Measurements from ENCODE around the gene TGFB2.

Gene TGFB2

DNA sequence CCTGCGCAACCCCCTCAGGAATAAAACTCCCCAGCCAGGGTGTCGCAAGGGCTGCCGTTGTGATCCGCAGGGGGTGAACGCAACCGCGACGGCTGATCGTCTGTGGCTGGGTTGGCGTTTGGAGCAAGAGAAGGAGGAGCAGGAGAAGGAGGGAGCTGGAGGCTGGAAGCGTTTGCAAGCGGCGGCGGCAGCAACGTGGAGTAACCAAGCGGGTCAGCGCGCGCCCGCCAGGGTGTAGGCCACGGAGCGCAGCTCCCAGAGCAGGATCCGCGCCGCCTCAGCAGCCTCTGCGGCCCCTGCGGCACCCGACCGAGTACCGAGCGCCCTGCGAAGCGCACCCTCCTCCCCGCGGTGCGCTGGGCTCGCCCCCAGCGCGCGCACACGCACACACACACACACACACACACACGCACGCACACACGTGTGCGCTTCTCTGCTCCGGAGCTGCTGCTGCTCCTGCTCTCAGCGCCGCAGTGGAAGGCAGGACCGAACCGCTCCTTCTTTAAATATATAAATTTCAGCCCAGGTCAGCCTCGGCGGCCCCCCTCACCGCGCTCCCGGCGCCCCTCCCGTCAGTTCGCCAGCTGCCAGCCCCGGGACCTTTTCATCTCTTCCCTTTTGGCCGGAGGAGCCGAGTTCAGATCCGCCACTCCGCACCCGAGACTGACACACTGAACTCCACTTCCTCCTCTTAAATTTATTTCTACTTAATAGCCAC lies 696 bp downstream of the TGFB2 start:
- intact Hi-C loops (cut with DNase I; ENCODE audit: low total_unique reads) = loop anchor here (5.0 to 10.0 kb wide), 3 partner anchors 116 to 639 kb away; no protein-coding TSS in a partner anchor
- Histone ChIP-seq H3K36me3 (no peaks in the 10 kb centered on the region), H3K27ac (peak overlapping the region; percentile 94), H3K9me3 (no peaks in the 10 kb centered on the region), H3K4me3 (peak overlapping the region; percentile 70 to 75), H3K27me3 (no peaks in the 10 kb centered on the region), H3K4me1 (peaks cover 0 to 35% (median 15%) of the 10 kb centered on the region in 4 donors)
- peak; percentile 72 to 85 for DNase-seq
- TF ChIP-seq CTCF (IDR thresholded peaks at IDR 0.05) = peak in 1 of 2 experiments; percentile 16

GRCh38 chr1:218346391-218347204 lies 1.5 kb downstream of the TGFB2 start:
- Histone ChIP-seq H3K27ac (peak overlapping the region; percentile 94), H3K9me3 (no peaks in the 10 kb centered on the region), H3K4me3 (peak overlapping the region; percentile 70 to 75), H3K4me1 (peaks cover 0 to 41% (median 19%) of the 10 kb centered on the region in 4 donors), H3K36me3 (no peaks in the 10 kb centered on the region), H3K27me3 (no peaks in the 10 kb centered on the region)
- TF ChIP-seq CTCF (IDR thresholded peaks at IDR 0.05) = peak in 1 of 2 experiments; percentile 5
- intact Hi-C loops (cut with DNase I; ENCODE audit: low total_unique reads) = loop anchor here (5.0 to 10.0 kb wide), 3 partner anchors 116 to 638 kb away; no protein-coding TSS in a partner anchor
- DNase-seq = peak in 1 of 2 donors; percentile 68

- peak in 1 of 2 donors; percentile 32 for DNase-seq
- intact Hi-C loops (cut with DNase I; ENCODE audit: low total_unique reads) = loop anchor here (5.0 to 10.0 kb wide), 3 partner anchors 115 to 637 kb away; no protein-coding TSS in a partner anchor
- Histone ChIP-seq H3K4me1 (peaks cover 0 to 48% (median 25%) of the 10 kb centered on the region in 4 donors), H3K27ac (peak overlapping the region; percentile 94), H3K4me3 (peak overlapping the region; percentile 70 to 75), H3K27me3 (no peaks in the 10 kb centered on the region), H3K9me3 (no peaks in the 10 kb centered on the region), H3K36me3 (no peaks in the 10 kb centered on the region)
- peak in 1 of 2 experiments; percentile 11 for TF ChIP-seq CTCF (IDR thresholded peaks at IDR 0.05)
These were observed 2.2 kb downstream of the TGFB2 start for GRCh38 chr1:218347336-218347722.

DNA sequence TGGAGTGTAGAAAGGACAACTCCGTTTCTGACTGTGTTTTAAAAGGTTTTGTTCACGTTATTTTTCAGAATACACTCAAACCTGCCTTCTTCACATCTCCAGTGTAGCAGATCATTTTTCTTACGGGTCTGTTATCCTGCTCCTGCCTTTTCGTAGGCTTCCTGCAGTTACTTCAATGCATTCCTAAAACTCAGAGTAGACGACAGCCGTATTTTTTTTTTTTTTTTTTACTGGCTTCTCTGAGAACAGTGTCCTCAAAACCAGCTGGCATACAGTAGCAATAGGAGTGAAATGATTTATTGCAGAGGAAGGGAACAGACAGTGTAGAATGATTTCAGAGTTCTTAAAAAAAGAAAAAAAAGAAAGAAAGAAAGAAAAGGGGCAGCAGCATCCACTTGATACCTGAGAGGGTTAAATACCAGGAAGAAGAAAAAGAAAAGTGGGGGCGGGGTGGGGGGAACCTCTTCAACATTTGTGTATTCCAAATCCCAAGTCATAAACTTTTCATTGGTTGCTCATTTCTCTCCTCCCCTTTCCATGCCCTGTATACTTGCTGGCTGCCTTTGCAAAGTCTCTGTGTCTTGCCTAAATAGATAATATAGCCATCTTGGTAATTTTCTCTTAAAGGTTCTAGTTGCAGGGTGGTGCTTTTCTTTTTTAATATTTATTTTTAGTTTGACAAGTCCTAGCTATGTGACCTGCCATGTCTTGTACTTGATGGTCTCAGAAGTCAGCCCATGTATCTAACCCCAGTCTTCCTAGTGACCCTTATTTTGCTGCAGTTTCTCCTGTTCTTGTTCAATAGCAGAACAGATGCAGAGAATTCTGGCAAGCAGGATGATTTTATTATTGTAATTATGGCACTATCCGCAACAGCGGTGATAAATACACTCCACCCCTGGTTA lies 2.8 kb downstream of the TGFB2 start:
- H3K9me3 ChIP-seq = no peaks in the 10 kb centered on the region
- peak overlapping the region; percentile 70 to 75 for H3K4me3 ChIP-seq
- intact Hi-C loops (cut with DNase I; ENCODE audit: low total_unique reads) = loop anchor here (5.0 to 10.0 kb wide), 3 partner anchors 114 to 637 kb away; no protein-coding TSS in a partner anchor
- no peaks in the 10 kb centered on the region for H3K36me3 ChIP-seq
- H3K27me3 ChIP-seq = no peaks in the 10 kb centered on the region
- H3K4me1 ChIP-seq = peaks cover 0 to 55% (median 25%) of the 10 kb centered on the region in 4 donors
- TF ChIP-seq CTCF (IDR thresholded peaks at IDR 0.05) = no peak
- no peak for DNase-seq
- H3K27ac ChIP-seq = peak overlapping the region; percentile 94

DNA sequence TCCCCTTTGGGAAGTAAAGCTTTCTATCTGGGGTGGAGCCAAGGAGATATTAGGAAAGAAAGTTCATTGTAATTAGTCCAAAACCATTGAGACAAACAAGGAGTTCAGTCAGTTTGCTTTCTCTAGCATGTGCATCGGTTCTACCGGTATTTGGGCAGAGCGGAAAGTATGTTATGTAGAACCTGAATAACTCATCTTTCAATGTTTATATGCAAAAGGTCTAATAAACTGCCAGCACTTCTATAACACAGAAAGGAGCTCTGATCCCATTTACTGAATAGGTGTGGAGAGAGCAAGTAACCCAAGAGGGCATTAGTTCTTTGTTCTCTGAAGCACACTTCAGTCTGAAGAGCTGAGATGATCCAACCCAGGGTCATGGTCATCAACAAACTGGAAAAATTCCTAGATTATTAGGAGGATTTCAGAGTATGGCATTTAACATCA lies 3.5 kb downstream of the TGFB2 start:
- Histone ChIP-seq H3K27ac (peak overlapping the region; percentile 94), H3K36me3 (no peaks in the 10 kb centered on the region), H3K4me1 (peaks cover 0 to 60% (median 27%) of the 10 kb centered on the region in 4 donors), H3K9me3 (no peaks in the 10 kb centered on the region), H3K27me3 (no peaks in the 10 kb centered on the region), H3K4me3 (peak overlapping the region; percentile 70 to 75)
- TF ChIP-seq CTCF (IDR thresholded peaks at IDR 0.05) = no peak
- no peak for DNase-seq
- intact Hi-C loops (cut with DNase I; ENCODE audit: low total_unique reads) = loop anchor here (5.0 to 10.0 kb wide), 3 partner anchors 114 to 636 kb away; no protein-coding TSS in a partner anchor
